Karpas-422 (cell line): Measurements from ENCODE around the gene SPNS2. TPM values are rescaled to one million over a fixed set of nuclear protein-coding genes. Genes with fewer than 3 reads are reported as not detected.

ENCODE experiments used
- DNase-seq: peaks from one replicate; pipeline ENCODE4 v3.0.0-alpha.2; 2015
- H2AFZ ChIP-seq: fragments of 200-600 bp; sonication (generic); 2 replicates; pipeline ENCODE4 v1.6.1; 2014; ENCODE audit warnings: antibody characterized with exemption, low read length, mixed read lengths
- H3K27ac ChIP-seq: fragments of 200-600 bp; sonication (generic); 2 replicates; pipeline ENCODE4 v1.5.1; 2014; ENCODE audit warnings: mild to moderate bottlenecking, low read length, moderate library complexity
- H3K27me3 ChIP-seq: fragments of 200-600 bp; sonication (generic); 2 replicates; pipeline ENCODE4 v1.6.1; 2014; ENCODE audit warnings: low read length, mixed read lengths
- H3K36me3 ChIP-seq: fragments of 200-600 bp; sonication (generic); 2 replicates; pipeline ENCODE4 v1.6.1; 2014; ENCODE audit warnings: low read length, mixed read lengths; ENCODE audit not compliant: insufficient read depth
- H3K4me1 ChIP-seq: fragments of 200-600 bp; sonication (generic); 2 replicates; pipeline ENCODE4 v1.6.1; 2014; ENCODE audit warnings: mild to moderate bottlenecking, low read length, mixed read lengths
- H3K4me2 ChIP-seq: fragments of 200-600 bp; sonication (generic); 2 replicates; pipeline ENCODE4 v1.6.1; 2014; ENCODE audit warnings: low read length, low read depth, mild to moderate bottlenecking; ENCODE audit not compliant: poor library complexity, severe bottlenecking
- H3K4me3 ChIP-seq: fragments of 200-600 bp; sonication (generic); 2 replicates; pipeline ENCODE4 v1.5.1; 2014; ENCODE audit warnings: mild to moderate bottlenecking, antibody characterized with exemption, low read length, mixed read lengths
- H3K79me2 ChIP-seq: fragments of 200-600 bp; sonication (generic); 2 replicates; pipeline ENCODE4 v1.6.1; 2014; ENCODE audit warnings: mild to moderate bottlenecking, low read length, mixed read lengths
- H3K9ac ChIP-seq: fragments of 200-600 bp; sonication (generic); 2 replicates; pipeline ENCODE4 v1.6.0; 2014; ENCODE audit warnings: low read length
- H3K9me2 ChIP-seq: fragments of 200-600 bp; sonication (generic), shearing (Covaris generic); replicated peaks from 2 replicates; pipeline ENCODE4 v1.6.0; 2014; ENCODE audit warnings: mild to moderate bottlenecking, low read length, moderate library complexity; ENCODE audit not compliant: insufficient read depth
- H3K9me3 ChIP-seq: fragments of 300-700, 200-600 bp; sonication (generic); 2 replicates; pipeline ENCODE4 v1.6.1; 2014; ENCODE audit warnings: low read length, mixed read lengths
- H4K20me1 ChIP-seq: fragments of 200-600 bp; sonication (generic); 2 replicates; pipeline ENCODE4 v1.6.1; 2014; ENCODE audit warnings: mild to moderate bottlenecking, antibody characterized with exemption, low read length, low read depth; ENCODE audit not compliant: insufficient read depth
- total RNA-seq: library from RNA; depleted of rRNA; stranded (reverse); fragments of >200 nt; shearing (Covaris generic); gene quantifications from 2 replicates; pipeline ENCODE4 v1.2.3, GENCODE V29; 2014; ENCODE audit warnings: low replicate concordance

The SPNS2 gene
- total RNA-seq, 1 experiment from 2014 or later = not detected

DNA sequence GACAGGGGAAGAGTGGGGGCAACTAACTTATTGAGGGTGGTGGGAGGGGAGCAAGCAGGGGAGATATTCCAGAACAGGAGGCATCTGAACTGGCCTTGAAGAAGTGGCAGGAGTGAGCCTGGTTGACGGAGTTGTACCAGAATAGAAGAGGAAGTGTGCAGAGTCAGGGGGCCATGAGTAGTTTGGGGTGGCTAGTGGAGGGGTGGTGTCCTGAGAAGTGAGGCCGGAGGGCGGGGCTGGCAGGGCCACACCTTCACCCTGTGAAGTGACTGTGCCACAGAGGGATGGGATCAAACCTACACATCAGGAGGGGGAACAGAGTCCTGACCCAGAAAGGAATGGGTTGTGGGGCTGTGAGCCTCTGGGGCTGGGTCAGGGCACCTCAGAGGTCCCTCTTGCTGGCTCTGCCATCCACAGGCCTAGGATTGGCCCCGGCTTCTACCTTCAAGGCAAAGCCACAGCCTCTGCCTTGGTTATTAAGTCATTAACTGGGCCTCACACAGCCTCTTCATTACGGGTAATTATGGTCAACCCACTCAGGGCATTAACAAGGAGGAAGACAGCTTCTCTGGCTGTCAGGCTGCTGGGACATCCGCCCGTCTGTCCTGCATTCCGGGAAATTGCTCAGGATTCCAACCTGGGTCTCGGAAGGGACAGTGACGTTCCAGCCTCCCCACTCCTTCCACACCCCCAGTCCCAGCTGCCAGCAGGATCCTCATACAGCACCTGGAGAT is 12.7 kb downstream of the SPNS2 start:
- Histone ChIP-seq H3K9ac (no peak overlapping the region), H3K27me3 (no peaks in the 10 kb centered on the region), H2AFZ (no peak overlapping the region), H3K27ac (no peak overlapping the region), H3K4me1 (no peaks in the 10 kb centered on the region), H3K79me2 (no peaks in the 10 kb centered on the region), H3K4me3 (no peak overlapping the region), H3K9me3 (no peaks in the 10 kb centered on the region), H4K20me1 (no peaks in the 10 kb centered on the region; the same call in 1 of the 2 replicates), H3K4me2 (no peak overlapping the region), H3K9me2 (no peaks in the 10 kb centered on the region), H3K36me3 (no peaks in the 10 kb centered on the region)
- DNase-seq = no peak

DNA sequence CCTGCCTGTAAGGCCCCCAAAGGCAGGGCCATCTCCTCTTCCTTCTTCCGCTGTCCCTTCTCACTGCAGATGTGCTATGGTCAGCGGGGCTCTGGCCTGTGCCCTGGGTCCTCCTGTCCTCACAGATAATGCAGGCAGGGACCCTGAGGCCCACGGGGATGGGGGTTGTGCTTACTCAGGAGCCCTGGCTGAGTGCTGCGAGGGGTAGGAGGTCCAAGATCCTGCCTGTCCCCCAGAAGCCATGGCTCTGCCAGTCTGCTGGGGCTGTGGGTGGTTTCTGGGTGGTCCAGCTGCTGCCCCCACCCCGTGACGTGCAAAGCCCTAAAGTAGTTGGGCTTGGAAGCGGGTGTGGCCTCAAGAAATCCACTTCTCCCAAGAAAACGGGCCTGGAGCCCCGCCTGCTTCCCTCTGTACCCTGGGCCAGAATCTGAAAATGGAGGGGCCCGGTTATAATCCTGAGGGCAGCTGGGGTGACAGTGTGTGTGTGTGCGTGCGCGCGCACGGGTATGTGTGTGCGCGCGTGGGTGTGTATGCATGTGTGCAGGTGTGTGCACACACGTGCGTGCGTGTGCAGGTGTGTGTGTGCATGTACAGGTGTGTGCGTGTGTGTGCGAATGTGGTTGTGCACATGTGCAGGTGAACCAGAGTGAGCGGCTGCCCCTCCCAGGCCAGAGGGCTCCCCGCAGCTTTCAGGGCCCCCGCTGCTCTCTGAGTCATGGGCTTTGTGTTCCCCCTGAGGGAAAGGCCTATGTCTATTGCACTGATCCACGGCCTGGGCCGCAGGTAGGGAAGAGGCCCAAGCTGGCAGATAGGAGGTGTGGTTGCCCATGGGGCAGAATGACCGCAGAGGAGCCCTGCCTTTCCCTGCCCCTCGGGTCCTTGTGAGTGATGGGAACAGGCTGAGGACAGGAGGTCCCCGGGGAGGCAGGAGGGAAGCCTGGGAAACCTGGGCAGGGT is 13.8 kb downstream of the SPNS2 start:
- Histone ChIP-seq H4K20me1 (no peaks in the 10 kb centered on the region), H3K9me3 (no peaks in the 10 kb centered on the region), H3K27me3 (no peaks in the 10 kb centered on the region), H3K4me2 (no peak overlapping the region), H3K27ac (no peak overlapping the region), H3K36me3 (no peaks in the 10 kb centered on the region), H3K4me1 (no peaks in the 10 kb centered on the region), H3K4me3 (no peak overlapping the region), H3K79me2 (no peaks in the 10 kb centered on the region), H2AFZ (no peak overlapping the region), H3K9ac (no peak overlapping the region), H3K9me2 (no peaks in the 10 kb centered on the region)
- no peak for DNase-seq

- no peak overlapping the region for H3K27ac ChIP-seq
- H3K4me3 ChIP-seq = no peak overlapping the region
- no peaks in the 10 kb centered on the region for H3K36me3 ChIP-seq
- no peaks in the 10 kb centered on the region for H3K9me3 ChIP-seq
- no peak overlapping the region for H2AFZ ChIP-seq
- no peaks in the 10 kb centered on the region for H3K27me3 ChIP-seq
- no peaks in the 10 kb centered on the region for H3K9me2 ChIP-seq
- DNase-seq = no peak
- no peaks in the 10 kb centered on the region for H4K20me1 ChIP-seq
- no peak overlapping the region for H3K4me2 ChIP-seq
- H3K4me1 ChIP-seq = no peaks in the 10 kb centered on the region
- H3K9ac ChIP-seq = no peak overlapping the region
- H3K79me2 ChIP-seq = no peaks in the 10 kb centered on the region
These were observed 14.7 kb downstream of the SPNS2 start for GRCh38 chr17:4513113-4514032.

DNA sequence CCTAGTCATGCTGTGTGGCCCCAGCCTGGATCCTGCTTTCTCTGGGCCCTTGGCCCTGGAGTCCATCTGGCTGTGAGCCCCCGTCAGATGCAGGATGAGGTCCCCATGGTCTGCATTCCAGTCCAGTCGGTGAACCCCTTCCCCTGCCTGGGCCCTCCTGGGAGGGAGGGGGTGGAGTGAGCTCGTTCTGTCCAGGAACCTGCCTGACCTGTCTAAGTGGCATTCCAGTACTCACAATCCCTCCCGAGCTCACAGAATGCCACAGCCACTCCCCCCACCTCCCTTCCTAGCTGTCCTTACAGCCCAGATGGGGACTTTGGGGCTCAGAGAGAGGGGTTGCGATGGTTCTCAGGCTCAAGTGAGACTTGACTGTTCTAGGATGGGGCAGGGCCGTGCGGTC is 15.5 kb downstream of the SPNS2 start:
- no peaks in the 10 kb centered on the region for H3K9me3 ChIP-seq
- H3K9me2 ChIP-seq = no peaks in the 10 kb centered on the region
- H3K4me3 ChIP-seq = no peak overlapping the region
- DNase-seq = no peak
- H3K79me2 ChIP-seq = no peaks in the 10 kb centered on the region
- H3K36me3 ChIP-seq = no peaks in the 10 kb centered on the region
- H3K4me2 ChIP-seq = no peak overlapping the region
- no peak overlapping the region for H3K9ac ChIP-seq
- H3K27ac ChIP-seq = no peak overlapping the region
- H2AFZ ChIP-seq = no peak overlapping the region
- no peaks in the 10 kb centered on the region for H3K4me1 ChIP-seq
- H3K27me3 ChIP-seq = no peaks in the 10 kb centered on the region
- H4K20me1 ChIP-seq = no peaks in the 10 kb centered on the region

DNA sequence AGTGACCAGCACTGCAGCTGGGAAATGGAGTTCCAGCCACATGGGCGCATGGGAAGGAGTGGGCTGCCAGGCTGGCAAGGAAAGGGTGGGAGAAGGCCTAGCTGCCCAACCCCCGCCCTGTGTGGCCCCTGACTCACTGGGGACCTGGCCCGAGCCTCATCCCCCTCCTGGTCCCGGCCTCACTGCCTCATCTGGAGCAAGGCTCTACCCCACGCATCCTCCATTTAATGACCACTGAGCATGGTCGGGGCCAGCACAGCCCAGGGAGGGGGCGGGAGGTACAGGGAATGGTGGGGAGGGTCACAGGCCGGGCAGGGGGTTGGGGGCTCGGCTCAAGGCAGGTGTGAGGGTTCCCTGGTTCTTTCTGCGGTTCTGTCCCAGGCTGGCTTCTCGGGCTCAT is 16.1 kb downstream of the SPNS2 start:
- Histone ChIP-seq H3K4me2 (no peak overlapping the region), H2AFZ (no peak overlapping the region), H3K9ac (no peak overlapping the region), H4K20me1 (no peaks in the 10 kb centered on the region), H3K27me3 (no peaks in the 10 kb centered on the region), H3K36me3 (no peaks in the 10 kb centered on the region), H3K27ac (no peak overlapping the region), H3K4me3 (no peak overlapping the region), H3K9me3 (no peaks in the 10 kb centered on the region), H3K4me1 (no peaks in the 10 kb centered on the region), H3K79me2 (no peaks in the 10 kb centered on the region), H3K9me2 (no peaks in the 10 kb centered on the region)
- DNase-seq = no peak

DNA sequence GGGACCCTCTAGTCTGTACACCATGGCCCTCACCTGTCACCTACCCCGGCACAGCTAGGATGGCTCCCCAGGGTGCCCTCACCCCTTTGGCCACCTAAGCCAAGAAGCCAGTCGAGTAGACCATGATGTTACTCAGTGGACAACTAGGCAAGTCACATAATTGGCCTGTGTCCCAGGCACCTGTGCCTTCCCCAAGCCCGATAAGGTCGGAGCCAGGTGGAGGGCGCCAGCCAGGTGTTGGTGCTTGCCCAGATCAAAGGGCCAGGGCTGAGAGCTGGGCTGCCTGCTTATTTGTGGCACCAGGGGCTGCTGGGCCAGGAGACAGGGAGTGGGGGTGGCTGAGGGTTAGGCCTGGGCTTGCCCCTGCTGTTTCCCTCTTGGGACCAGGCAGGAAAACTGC is 16.8 kb downstream of the SPNS2 start:
- Histone ChIP-seq H3K4me2 (no peak overlapping the region), H3K4me3 (no peak overlapping the region), H3K36me3 (no peaks in the 10 kb centered on the region), H3K4me1 (no peaks in the 10 kb centered on the region), H3K79me2 (no peaks in the 10 kb centered on the region), H3K27me3 (no peaks in the 10 kb centered on the region), H3K9me2 (no peaks in the 10 kb centered on the region), H3K9ac (no peak overlapping the region), H4K20me1 (no peaks in the 10 kb centered on the region), H2AFZ (no peak overlapping the region), H3K27ac (no peak overlapping the region), H3K9me3 (no peaks in the 10 kb centered on the region)
- no peak for DNase-seq

- Histone ChIP-seq H3K9me3 (no peaks in the 10 kb centered on the region), H3K36me3 (no peaks in the 10 kb centered on the region), H3K4me2 (no peak overlapping the region), H3K4me3 (no peak overlapping the region), H2AFZ (no peak overlapping the region), H3K9ac (no peak overlapping the region), H3K9me2 (no peaks in the 10 kb centered on the region), H3K27me3 (no peaks in the 10 kb centered on the region), H3K27ac (no peak overlapping the region), H3K79me2 (no peaks in the 10 kb centered on the region), H3K4me1 (no peaks in the 10 kb centered on the region), H4K20me1 (no peaks in the 10 kb centered on the region)
- no peak for DNase-seq
These were observed 18.1 kb downstream of the SPNS2 start for GRCh38 chr17:4516735-4517134.
